CD14-positive monocyte (primary cell): Measurements from ENCODE around the gene FOXP1. TPM values are rescaled to one million over a fixed set of nuclear protein-coding genes. Genes with fewer than 3 reads are reported as not detected.
A peak's percentile ranks its signal among the peaks of the same experiment; 100 is the strongest.

Source experiments
- DNase-seq, 3 donors: peaks; one replicate each; pipeline ENCODE4 v3.0.0-alpha.2; 2011 to 2022
- H2AFZ ChIP-seq: 2 replicates; pipeline ENCODE4 v1.6.0; 2012; ENCODE audit warnings: mild to moderate bottlenecking, low read depth, low read length, inconsistent platforms; ENCODE audit not compliant: insufficient read depth, poor library complexity, severe bottlenecking
- H3K27ac ChIP-seq, 2 donors: 1 replicate in 1 of 2; 2 replicates in 1 of 2; pipeline ENCODE4 v1.5.1; 2012 to 2013; ENCODE audit warnings: low read length in 2 of 2, control low read depth in 1 of 2, inconsistent platforms in 1 of 2, low read depth in 1 of 2, mild to moderate bottlenecking in 1 of 2
- H3K27me3 ChIP-seq, 2 donors: one replicate each; pipeline versions ENCODE4 v1.6.0 to v1.6.1; 2011 to 2013; ENCODE audit warnings: low read length in 2 of 2; ENCODE audit not compliant: control insufficient read depth in 2 of 2, insufficient read depth in 2 of 2
- H3K36me3 ChIP-seq, 2 donors: replicated peaks in 1 of 2; 1 replicate in 1 of 2; 2 replicates in 1 of 2; pipeline versions ENCODE4 v1.5.1 to v1.6.1; 2012 to 2013; ENCODE audit warnings: low read length in 2 of 2, control low read depth in 1 of 2, inconsistent platforms in 1 of 2, mild to moderate bottlenecking in 1 of 2; ENCODE audit not compliant: insufficient read depth in 2 of 2, control insufficient read depth in 1 of 2
- H3K4me1 ChIP-seq, 2 donors: 1 replicate in 1 of 2; 2 replicates in 1 of 2; pipeline versions ENCODE4 v1.5.1 to v1.6.1; 2012 to 2013; ENCODE audit warnings: low read length in 2 of 2, control low read depth in 1 of 2, inconsistent platforms in 1 of 2, mild to moderate bottlenecking in 1 of 2, moderate library complexity in 1 of 2; ENCODE audit not compliant: insufficient read depth in 2 of 2, control insufficient read depth in 1 of 2
- H3K4me2 ChIP-seq: replicated peaks from 2 replicates; pipeline ENCODE3; 2012; ENCODE audit warnings: low read length, moderate library complexity, mild to moderate bottlenecking; ENCODE audit not compliant: poor library complexity, severe bottlenecking; ENCODE audit errors: extremely low read depth
- H3K4me3 ChIP-seq, 3 experiments: fragments of 200-600 bp in 1 of 3; sonication (generic) in 1 of 3; replicated peaks in 1 of 3; 1 replicate in 2 of 3; 2 replicates in 1 of 3; pipeline ENCODE4 v1.5.1; 2011 to 2013; ENCODE audit warnings: low read length in 3 of 3, mild to moderate bottlenecking in 3 of 3, control low read depth in 2 of 3, low read depth in 2 of 3, inconsistent platforms in 1 of 3, moderate library complexity in 1 of 3
- H3K79me2 ChIP-seq: 2 replicates; pipeline ENCODE4 v1.6.0; 2012; ENCODE audit warnings: mild to moderate bottlenecking, control low read depth, inconsistent platforms, low read length, moderate library complexity; ENCODE audit not compliant: insufficient read depth
- H3K9ac ChIP-seq: 2 replicates; pipeline ENCODE4 v1.6.0; 2017; ENCODE audit warnings: low read length, mild to moderate bottlenecking; ENCODE audit not compliant: insufficient read depth, poor library complexity, severe bottlenecking
- H3K9me3 ChIP-seq, 2 donors: replicated peaks in 1 of 2; 1 replicate in 1 of 2; 2 replicates in 1 of 2; pipeline versions ENCODE4 v1.5.1 to v1.6.1; 2012 to 2013; ENCODE audit warnings: low read length in 2 of 2, control low read depth in 1 of 2; ENCODE audit not compliant: control insufficient read depth in 1 of 2, insufficient read depth in 1 of 2
- H4K20me1 ChIP-seq: 2 replicates; pipeline ENCODE4 v1.6.0; 2012; ENCODE audit warnings: mild to moderate bottlenecking, low read length, control low read depth, moderate library complexity; ENCODE audit not compliant: insufficient read depth
- H3K27ac Mint-ChIP-seq, 7 donors: one replicate each; pipeline ENCODE4 v1.8.0; 2020; ENCODE audit warnings: mild to moderate bottlenecking in 7 of 7, mixed read lengths in 7 of 7, moderate library complexity in 6 of 7, inconsistent platforms in 2 of 7
- H3K27me3 Mint-ChIP-seq, 3 donors: one replicate each; pipeline ENCODE4 v1.8.0; 2021 to 2022; ENCODE audit warnings: low read depth in 3 of 3, mild to moderate bottlenecking in 3 of 3, mixed read lengths in 3 of 3, moderate library complexity in 3 of 3, inconsistent platforms in 1 of 3
- H3K36me3 Mint-ChIP-seq, 2 donors: one replicate each; pipeline ENCODE4 v1.8.0; 2020; ENCODE audit warnings: mixed read lengths in 2 of 2, inconsistent platforms in 1 of 2, mild to moderate bottlenecking in 1 of 2
- H3K4me1 Mint-ChIP-seq: one replicate; pipeline ENCODE4 v1.8.0; 2020; ENCODE audit warnings: mild to moderate bottlenecking, mixed read lengths
- H3K4me3 Mint-ChIP-seq, 2 donors: one replicate each; pipeline ENCODE4 v1.8.0; 2020; ENCODE audit warnings: mild to moderate bottlenecking in 2 of 2, mixed read lengths in 2 of 2, moderate library complexity in 1 of 2
- H3K9me3 Mint-ChIP-seq, 7 donors: one replicate each; pipeline ENCODE4 v1.8.0; 2020 to 2022; ENCODE audit warnings: mixed read lengths in 7 of 7, mild to moderate bottlenecking in 6 of 7, moderate library complexity in 6 of 7, inconsistent platforms in 2 of 7
- WGBS: methylation state at CpG from one replicate; pipeline ENCODE4 v1.1.5; 2013; ENCODE audit warnings: missing lambda C conversion rate; ENCODE audit not compliant: insufficient coverage; 5-methylcytosine and 5-hydroxymethylcytosine counted together
- intact Hi-C, 2 donors: fragments of 100-400 bp; cut with micrococcal nuclease; formaldehyde crosslinking; loops; one replicate each; pipeline versions ENCODE4 v1.15.0 to v1.15.1; 2023
- polyA plus RNA-seq, 3 donors: library from polyadenylated mRNA; depleted of rRNA in 1 of 3; unstranded in 2 of 3; stranded (reverse) in 1 of 3; fragments of 300-500 nt in 2 of 3; fragments of >200 nt in 1 of 3; fragmentation: Illumina TruSeq in 2 of 3; gene quantifications; 1 replicate in 2 of 3; 2 replicates in 1 of 3; pipeline ENCODE4 v1.2.3, GENCODE V29; 2012 to 2021
- TF ChIP-seq, protein P1 (sequence below): fragments of 200-600 bp; IDR thresholded peaks from one replicate; pipeline ENCODE4 v1.8.0; 2022; ENCODE audit warnings: antibody characterized with exemption, mild to moderate bottlenecking

FOXP1 gene
- polyA plus RNA-seq, 3 donors, result 25.7 to 42.6 (median 27.8) TPM

DNA sequence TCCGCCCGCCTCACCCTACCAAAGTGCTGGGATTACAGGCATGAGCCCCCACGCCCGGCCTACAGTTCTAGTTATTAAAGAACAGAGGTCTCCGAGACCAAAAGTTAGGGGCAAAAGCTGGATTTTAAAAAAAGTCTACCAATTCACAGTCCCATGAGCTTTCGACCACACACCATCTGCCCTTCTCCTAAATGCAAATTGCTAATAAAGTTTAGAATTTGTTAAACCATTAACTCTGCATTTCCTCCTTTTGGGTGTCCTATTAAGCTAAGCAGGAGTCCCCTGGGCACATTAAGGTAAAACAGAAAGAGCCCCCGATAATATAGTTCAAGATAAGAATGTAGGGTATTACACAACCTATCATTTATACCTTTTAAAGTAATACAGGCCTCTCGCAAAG lies 322.7 kb downstream of the FOXP1 start:
- H3K4me3 Mint-ChIP-seq, result no peak overlapping the region
- peaks cover 20 to 22% of the 10 kb centered on the region in 2 donors for H3K36me3 Mint-ChIP-seq
- peaks cover 2% of the 10 kb centered on the region for H3K4me1 Mint-ChIP-seq
- H3K4me3 ChIP-seq, result no peak overlapping the region
- intact Hi-C loops, result no loop called here
- H3K27ac ChIP-seq, result no peak overlapping the region
- no peak overlapping the region for H3K27ac Mint-ChIP-seq
- no peak overlapping the region for H3K9ac ChIP-seq
- no peak overlapping the region for H3K4me2 ChIP-seq
- H3K36me3 ChIP-seq, result peaks cover 0 to 14% of the 10 kb centered on the region in 2 donors
- H3K27me3 ChIP-seq, result no peaks in the 10 kb centered on the region
- H3K9me3 Mint-ChIP-seq, result no peaks in the 10 kb centered on the region
- no peak for DNase-seq
- TF ChIP-seq, protein P1, sequence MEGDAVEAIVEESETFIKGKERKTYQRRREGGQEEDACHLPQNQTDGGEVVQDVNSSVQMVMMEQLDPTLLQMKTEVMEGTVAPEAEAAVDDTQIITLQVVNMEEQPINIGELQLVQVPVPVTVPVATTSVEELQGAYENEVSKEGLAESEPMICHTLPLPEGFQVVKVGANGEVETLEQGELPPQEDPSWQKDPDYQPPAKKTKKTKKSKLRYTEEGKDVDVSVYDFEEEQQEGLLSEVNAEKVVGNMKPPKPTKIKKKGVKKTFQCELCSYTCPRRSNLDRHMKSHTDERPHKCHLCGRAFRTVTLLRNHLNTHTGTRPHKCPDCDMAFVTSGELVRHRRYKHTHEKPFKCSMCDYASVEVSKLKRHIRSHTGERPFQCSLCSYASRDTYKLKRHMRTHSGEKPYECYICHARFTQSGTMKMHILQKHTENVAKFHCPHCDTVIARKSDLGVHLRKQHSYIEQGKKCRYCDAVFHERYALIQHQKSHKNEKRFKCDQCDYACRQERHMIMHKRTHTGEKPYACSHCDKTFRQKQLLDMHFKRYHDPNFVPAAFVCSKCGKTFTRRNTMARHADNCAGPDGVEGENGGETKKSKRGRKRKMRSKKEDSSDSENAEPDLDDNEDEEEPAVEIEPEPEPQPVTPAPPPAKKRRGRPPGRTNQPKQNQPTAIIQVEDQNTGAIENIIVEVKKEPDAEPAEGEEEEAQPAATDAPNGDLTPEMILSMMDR, result no peak
- H3K4me1 ChIP-seq, result no peaks in the 10 kb centered on the region
- H3K79me2 ChIP-seq, result peaks cover 6% of the 10 kb centered on the region
- H4K20me1 ChIP-seq, result peaks cover 68% of the 10 kb centered on the region
- H2AFZ ChIP-seq, result no peak overlapping the region
- WGBS, result 98% methylated on average over 5 of the region's 8 CpGs
- no peaks in the 10 kb centered on the region for H3K9me3 ChIP-seq
- peaks cover 0 to 2% (median 0%) of the 10 kb centered on the region in 3 donors for H3K27me3 Mint-ChIP-seq

DNA sequence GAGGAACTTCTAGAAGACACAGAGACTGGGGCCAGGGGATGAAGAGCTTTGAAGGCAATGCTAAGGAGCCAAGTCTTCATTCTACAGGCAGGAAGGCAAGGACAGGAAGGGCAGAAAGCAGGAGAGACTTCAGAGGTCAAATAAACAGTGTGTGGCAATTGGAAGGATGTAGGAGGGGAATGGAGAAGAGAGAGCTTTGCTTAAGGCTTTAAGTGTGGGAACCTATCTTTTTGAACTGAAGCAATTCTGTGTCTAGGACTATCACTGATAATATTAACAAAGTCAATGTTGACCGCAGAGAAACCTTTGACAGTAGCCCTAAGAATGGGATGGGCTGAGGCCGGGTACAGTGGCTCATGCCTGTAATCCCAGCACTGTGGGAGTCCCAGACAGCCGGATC lies 325.0 kb downstream of the FOXP1 start:
- H3K36me3 ChIP-seq, result peaks cover 0 to 7% of the 10 kb centered on the region in 2 donors
- H3K27me3 Mint-ChIP-seq, result peaks cover 0 to 2% (median 0%) of the 10 kb centered on the region in 3 donors
- no peak overlapping the region for H2AFZ ChIP-seq
- H3K4me3 Mint-ChIP-seq, result no peak overlapping the region
- H3K9me3 ChIP-seq, result no peaks in the 10 kb centered on the region
- peak overlapping the region in 5 of 7 donors; percentile 4 to 76 (median 61) for H3K27ac Mint-ChIP-seq
- no peak overlapping the region for H3K4me3 ChIP-seq
- no peaks in the 10 kb centered on the region for H3K9me3 Mint-ChIP-seq
- peaks cover 2% of the 10 kb centered on the region for H3K79me2 ChIP-seq
- H3K36me3 Mint-ChIP-seq, result peaks cover 7 to 15% of the 10 kb centered on the region in 2 donors
- H3K4me1 ChIP-seq, result no peaks in the 10 kb centered on the region
- intact Hi-C loops, result no loop called here
- TF ChIP-seq, protein P1, result no peak
- no peak for DNase-seq
- H3K9ac ChIP-seq, result no peak overlapping the region
- WGBS, result 92% methylated on average over 2 of the region's 3 CpGs
- H3K27me3 ChIP-seq, result no peaks in the 10 kb centered on the region
- H4K20me1 ChIP-seq, result peaks cover 51% of the 10 kb centered on the region
- H3K27ac ChIP-seq, result peak overlapping the region in 1 of 2 donors; percentile 29
- no peak overlapping the region for H3K4me2 ChIP-seq
- peaks cover 2% of the 10 kb centered on the region for H3K4me1 Mint-ChIP-seq
